Keratinocyte (primary cell): ENCODE measurements around the gene KLHL25.

ENCODE experiments used
- CTCF ChIP-seq, 3 experiments: IDR thresholded peaks in 1 of 3; conservative IDR thresholded peaks in 1 of 3; optimal IDR thresholded peaks in 1 of 3; 2 replicates in 2 of 3; 3 replicates in 1 of 3; pipeline versions ENCODE3 to v1.5.1; 2011; ENCODE audit warnings: low read length in 3 of 3, mild to moderate bottlenecking in 3 of 3, moderate library complexity in 2 of 3, control low read depth in 1 of 3, inconsistent platforms in 1 of 3; ENCODE audit not compliant: insufficient read depth in 2 of 3; ENCODE audit errors: extremely low read depth in 1 of 3
- EZH2 ChIP-seq: IDR thresholded peaks from one replicate; pipeline ENCODE4 v1.6.1; 2012; ENCODE audit warnings: inconsistent platforms, mild to moderate bottlenecking, low read length, moderate library complexity

- TF ChIP-seq CTCF (optimal IDR thresholded peaks at IDR 0.05 in 1 of 3, IDR thresholded peaks at IDR 0.05 in 1 of 3, conservative IDR thresholded peaks at IDR 0.05 in 1 of 3; ENCODE audit: extremely low read depth in 1 of 3, insufficient read depth in 2 of 3, low read length in 3 of 3) = no peak
- TF ChIP-seq EZH2 = no peak
These were observed 75.7 kb downstream of the KLHL25 start for GRCh38 chr15:85718981-85719380.
